Inflammatory macrophage treated with lipopolysaccharide for 1 hour (primary cell): ENCODE measurements around the gene AMY2A.
"Not testable (repeated sequence)": the region's sequence is repeated elsewhere in the genome, so short reads cannot be mapped to it uniquely, and the experiment has no call there.

Experiments
- DNase-seq, 2 donors: peaks; one replicate each; pipeline ENCODE4 v3.0.0-alpha.2; 2020 to 2022

Gene AMY2A

DNA sequence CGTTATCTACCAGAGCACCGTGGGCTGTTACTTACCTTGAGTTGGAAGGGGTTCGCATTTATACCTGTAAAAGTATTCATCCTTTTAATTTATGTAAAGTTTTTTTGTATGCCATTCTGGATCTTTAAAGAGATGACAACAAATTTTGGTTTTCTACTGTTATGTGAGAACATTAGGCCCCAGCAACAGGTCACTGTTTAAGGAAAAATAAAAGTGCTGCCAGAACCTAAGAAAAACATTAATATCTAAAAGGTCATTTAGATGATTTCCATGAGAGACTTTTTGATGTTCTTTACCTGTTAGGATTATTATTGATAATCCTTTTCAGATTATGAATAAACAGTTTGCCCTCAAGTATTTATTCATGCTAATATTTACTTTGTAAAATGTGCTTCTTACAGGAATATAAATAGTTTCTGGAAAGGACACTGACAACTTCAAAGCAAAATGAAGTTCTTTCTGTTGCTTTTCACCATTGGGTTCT, at the start of gene AMY2A:
Gene AMY2A (plus strand): TSS at position 434 of the 484 bp plus-strand sequence. CDS start 14 bp downstream, at position 448.
- DNase-seq, result not testable (repeated sequence)

DNA sequence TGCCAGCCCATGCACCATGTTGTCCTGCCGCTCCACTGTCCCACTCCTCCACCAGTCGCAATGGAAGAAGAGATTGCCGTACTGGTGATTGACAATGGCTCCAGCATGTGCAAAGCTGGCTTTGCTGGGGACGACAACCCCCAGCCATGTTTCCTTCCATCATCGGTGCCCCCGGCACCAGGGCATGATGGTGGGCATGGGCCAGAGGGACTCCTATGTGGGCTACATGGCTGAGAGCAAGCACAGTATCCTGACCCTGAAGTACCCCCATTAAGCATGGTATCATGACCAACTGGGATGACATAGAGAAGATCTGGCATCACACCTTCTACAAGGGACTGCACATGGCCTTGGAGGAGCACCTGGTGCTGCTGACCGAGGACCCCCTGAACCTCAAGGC, 47.7 kb upstream of the AMY2A start:
- no peak for DNase-seq

DNA sequence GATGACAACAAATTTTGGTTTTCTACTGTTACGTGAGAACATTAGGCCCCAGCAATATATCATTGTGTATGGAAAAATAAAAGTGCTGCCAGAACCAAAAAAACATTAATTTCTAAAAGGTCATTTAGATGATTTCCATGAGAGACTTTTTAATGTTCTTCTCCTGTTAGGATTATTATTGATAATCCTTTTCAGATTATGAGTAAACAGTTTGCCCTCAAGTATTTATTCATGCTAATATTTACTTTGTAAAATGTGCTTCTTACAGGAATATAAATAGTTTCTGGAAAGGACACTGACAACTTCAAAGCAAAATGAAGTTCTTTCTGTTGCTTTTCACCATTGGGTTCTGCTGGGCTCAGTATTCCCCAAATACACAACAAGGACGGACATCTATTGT, 45.9 kb upstream of the AMY2A start, which contains the start of gene AMY2B:
Gene AMY2B (plus strand): TSS at position 301 of the 400 bp plus-strand sequence. CDS start 14 bp downstream, at position 315.
- not testable (repeated sequence) for DNase-seq

GRCh38 chr1:103576065-103576464, 41.2 kb upstream of the AMY2A start:
- DNase-seq, result no peak

- not testable (repeated sequence) for DNase-seq
Observed at GRCh38 chr1:103576784-103577183, 40.4 kb upstream of the AMY2A start.

- DNase-seq, result no peak
Observed at GRCh38 chr1:103582464-103582863, 34.8 kb upstream of the AMY2A start.

DNA sequence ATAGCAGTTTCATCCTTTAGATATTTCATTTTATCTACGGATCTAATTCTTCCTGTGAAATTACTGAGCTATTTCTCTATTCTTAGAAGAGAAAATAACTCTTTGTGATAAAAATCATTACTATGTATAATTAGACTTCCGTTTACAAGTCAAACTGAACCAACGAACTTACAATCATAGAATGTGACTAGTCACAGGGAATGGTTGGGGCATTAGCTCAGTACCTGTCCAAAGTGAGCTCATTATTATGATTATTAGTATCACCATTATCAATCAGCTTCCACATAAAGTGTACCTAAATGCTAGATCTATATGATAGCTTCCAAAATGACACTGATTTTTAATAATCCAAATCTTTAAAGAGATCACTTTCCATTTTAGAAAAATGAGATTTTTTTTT, 33.3 kb upstream of the AMY2A start:
- no peak for DNase-seq

DNA sequence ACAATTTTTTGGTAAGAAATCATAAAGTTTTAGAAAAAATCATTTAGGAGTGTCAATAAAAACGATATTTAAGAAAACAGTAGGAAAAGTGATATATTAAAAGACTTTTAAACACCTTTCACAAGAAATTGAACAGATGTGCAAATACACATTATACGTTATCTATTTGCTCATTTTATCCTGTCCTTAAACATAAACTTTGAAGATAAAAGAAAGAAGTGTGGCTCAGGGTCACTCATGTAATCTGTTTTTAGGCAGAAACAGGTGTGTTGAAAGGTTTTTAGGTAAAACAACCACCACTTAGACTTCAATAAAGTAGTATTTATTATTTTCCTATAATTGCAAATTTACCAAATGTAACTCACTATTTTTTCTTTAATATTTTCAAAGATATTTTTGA, 32.7 kb upstream of the AMY2A start:
- no peak for DNase-seq

DNA sequence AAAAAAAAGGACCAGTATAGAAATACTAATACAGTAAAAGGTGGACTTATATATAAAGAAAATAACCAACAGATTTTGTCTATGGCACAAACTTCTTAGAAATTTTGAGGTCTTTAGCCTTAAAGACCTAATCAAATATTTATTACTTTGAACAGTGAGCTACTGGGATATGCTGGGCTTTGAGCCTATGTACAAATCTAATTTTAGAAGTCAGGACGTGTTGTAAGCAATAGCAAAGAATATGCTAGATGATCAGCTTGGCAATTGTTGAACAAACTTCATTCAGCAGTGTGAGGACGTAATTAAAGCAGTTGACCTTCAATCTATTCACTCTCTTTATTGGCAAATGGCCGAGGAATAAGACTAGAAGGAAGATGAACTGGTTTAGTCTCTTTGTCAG, 14.5 kb upstream of the AMY2A start:
- DNase-seq, result not testable (repeated sequence)

DNA sequence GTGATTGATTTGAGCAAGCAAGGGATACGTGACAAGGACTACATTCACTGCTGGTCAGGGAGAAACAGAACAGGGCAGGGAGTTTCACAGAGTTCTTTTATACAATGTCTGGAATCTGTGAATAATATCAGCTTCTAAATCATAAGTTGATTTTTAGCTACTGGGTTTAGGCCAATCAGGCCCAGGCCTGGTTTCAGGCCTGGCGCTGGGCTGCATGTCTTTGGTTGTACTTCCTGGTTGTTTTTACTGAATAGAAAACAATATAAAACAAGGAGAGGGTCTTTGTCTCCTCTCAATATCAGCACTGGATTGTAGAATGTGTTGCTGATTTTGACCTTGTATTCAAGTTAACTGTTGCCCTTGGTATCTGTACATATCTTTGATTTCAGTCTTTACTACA, 865 bp upstream of the AMY2A start:
- DNase-seq, result no peak

DNA sequence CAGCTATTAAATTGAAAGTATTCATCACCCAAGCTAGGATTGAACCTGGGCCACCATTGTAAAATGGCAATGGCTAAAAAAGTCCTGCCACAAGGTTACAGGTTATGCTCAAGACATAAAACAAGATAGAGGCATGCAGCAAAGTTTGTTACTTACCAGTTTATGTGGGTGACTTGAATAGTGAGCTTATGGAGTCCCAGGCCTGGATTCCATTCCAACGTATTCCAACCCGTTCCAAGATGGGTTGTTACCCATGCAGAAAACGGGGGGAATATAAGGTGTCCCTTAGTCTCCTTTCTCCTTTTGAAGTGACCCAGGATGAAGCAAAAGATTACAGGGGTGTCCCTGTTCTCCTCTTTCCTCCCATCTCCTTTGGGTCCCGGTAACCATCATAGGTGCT, 10.2 kb downstream of the AMY2A start:
- not testable (repeated sequence) for DNase-seq

DNA sequence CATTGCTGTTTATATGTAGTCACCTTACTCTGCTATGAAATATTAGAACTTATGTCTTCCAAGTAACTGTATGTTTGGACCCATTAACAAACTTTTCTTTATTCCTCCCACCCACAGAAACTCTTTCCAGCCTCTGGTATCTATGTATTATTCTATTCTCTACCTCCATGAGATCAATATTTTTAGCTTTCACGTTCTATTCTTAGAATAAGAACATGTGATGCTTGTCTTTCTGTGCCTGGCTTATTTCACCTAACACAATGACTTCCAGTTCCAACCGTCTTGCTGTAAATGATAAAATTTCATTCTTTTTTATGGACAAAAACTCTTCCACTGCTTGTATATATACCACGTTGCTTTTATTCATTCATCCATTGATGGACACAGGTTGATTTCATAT, 24.0 kb downstream of the AMY2A start:
- not testable (repeated sequence) for DNase-seq

DNA sequence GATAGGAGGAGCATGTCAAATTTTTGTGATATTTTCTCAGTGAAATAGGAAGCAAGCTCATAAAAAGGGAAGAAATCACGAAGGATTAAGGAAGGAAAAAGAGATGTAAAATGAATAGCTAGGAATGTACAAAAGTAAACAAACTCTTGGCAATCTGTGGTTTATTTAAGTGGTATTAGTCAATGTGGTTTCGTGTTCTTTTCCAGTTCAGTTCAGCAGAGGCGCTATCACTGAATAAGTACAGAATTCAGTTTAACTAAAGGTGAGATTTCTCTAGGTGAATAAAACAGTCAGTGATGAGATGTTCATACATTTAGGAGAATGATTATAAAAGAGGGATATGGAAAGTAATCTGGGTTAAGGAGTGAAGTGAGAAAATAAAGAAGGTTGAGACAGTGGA, 26.7 kb downstream of the AMY2A start:
- DNase-seq, result not testable (repeated sequence)

DNA sequence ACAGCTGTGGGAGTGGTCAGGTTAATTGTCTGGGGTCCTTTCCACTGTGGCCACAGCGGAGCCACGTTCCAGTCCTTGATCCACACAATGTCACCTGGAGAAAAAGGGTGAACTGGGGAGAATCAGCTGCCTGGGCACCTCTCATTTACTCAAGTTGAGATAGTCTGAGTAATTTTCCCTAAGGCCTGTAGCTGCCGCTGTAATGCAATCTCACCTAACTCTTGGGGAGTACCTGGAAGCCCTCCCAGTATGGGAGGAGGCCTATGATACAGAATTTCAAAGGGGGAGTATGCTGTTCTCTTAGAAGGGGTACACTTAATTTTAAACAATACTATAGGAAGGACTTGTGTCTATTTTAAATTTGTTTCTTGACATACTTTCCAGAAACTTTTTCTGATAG, 33.1 kb downstream of the AMY2A start:
- not testable (repeated sequence) for DNase-seq

DNA sequence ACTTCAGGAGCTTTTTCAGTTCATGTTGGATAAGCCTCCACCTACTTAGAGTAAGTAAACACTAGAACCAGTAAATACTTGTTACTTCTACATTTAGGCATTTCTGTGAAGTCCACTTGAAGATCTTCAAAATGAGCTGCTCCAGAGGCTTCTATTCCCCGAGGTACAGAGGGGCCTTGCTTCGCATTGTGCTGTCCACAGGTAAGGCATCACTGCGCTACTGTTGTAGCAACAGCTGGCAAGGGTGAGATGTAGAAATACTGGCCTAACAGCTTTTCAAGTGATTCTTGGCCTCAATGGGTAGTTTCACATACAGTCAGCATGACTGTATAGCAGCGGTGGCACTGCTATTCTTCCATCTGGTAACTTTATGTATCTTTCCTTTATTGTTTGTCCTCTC, 33.7 kb downstream of the AMY2A start:
- DNase-seq, result not testable (repeated sequence)

- not testable (repeated sequence) for DNase-seq
Observed at GRCh38 chr1:103654133-103654532, 36.9 kb downstream of the AMY2A start.

DNA sequence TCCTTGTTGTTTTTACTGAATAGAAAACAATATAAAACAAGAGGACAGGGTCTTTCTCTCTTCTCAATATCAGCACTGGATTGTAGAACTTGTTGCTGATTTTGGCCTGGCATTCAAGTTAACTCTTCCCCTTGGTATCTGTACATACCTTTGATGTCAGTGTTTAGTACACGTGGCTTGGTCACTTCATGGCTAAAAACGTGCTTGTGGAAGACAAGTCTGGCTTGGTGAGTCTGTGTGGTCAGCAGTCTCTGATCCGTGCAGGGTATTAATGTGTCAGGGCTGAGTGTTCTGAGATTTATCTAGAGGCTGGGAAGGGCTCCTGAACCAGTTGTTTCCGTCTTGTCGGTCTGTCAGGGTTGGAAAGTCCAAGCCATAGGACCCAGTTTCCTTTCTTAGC, 38.2 kb downstream of the AMY2A start, which contains the start of gene AMY1A:
Gene AMY1A (plus strand): TSS at position 301 of the 400 bp plus-strand sequence. CDS start 571 bp downstream, outside the sequence.
- DNase-seq, result not testable (repeated sequence)
